ENCODE data around the gene FNDC10. TPM values are rescaled to one million over a fixed set of nuclear protein-coding genes. Genes with fewer than 3 reads are reported as not detected.

FNDC10 gene
- total RNA-seq, 2 donors from 2014 or later = 10.4 to 10.8 TPM

- Histone ChIP-seq H3K4me3 (ENCODE audit: low read length) (no peak overlapping the region), H3K4me1 (ENCODE audit: control insufficient read depth, insufficient read depth, low read length) (no peaks in the 10 kb centered on the region), H3K9me3 (ENCODE audit: control insufficient read depth, low read length) (no peaks in the 10 kb centered on the region), H3K36me3 (ENCODE audit: control insufficient read depth, insufficient read depth, low read length) (no peaks in the 10 kb centered on the region), H3K27me3 (ENCODE audit: control insufficient read depth, insufficient read depth, low read length, poor library complexity, severe bottlenecking) (peaks cover 35% of the 10 kb centered on the region), H3K27ac (ENCODE audit: low read depth, low read length) (no peak overlapping the region), H3K9ac (ENCODE audit: extremely low read depth, low read length, poor library complexity, severe bottlenecking) (no peak overlapping the region)
- no peak for DNase-seq
- Mint-ChIP-seq H3K4me3 (no peak overlapping the region), H3K36me3 (ENCODE audit: low read depth) (no peaks in the 10 kb centered on the region), H3K27ac (no peak overlapping the region), H3K4me1 (peaks cover 5% of the 10 kb centered on the region), H3K9me3 (no peaks in the 10 kb centered on the region), H3K27me3 (ENCODE audit: insufficient read depth) (peaks cover 51% of the 10 kb centered on the region)
- no peak for TF ChIP-seq CTCF (conservative IDR thresholded peaks at IDR 0.05)
- WGBS, 2 experiments (ENCODE audit: insufficient coverage in 1 of 2, insufficient read length in 1 of 2) = 84 to 88% methylated on average over 10 to 22 of the region's 23 CpGs
These were observed 16.5 kb downstream of the FNDC10 start for GRCh38 chr1:1583347-1584010.

GRCh38 chr1:1582585-1583346 is 17.2 kb downstream of the FNDC10 start:
- H3K27me3 ChIP-seq (ENCODE audit: control insufficient read depth, insufficient read depth, low read length, poor library complexity, severe bottlenecking) = peaks cover 38% of the 10 kb centered on the region

GRCh38 chr1:1578371-1578940 is 21.5 kb downstream of the FNDC10 start:
- Mint-ChIP-seq H3K9me3 (no peaks in the 10 kb centered on the region), H3K4me3 (no peak overlapping the region), H3K4me1 (peaks cover 4% of the 10 kb centered on the region), H3K36me3 (ENCODE audit: low read depth) (peaks cover 4% of the 10 kb centered on the region), H3K27me3 (ENCODE audit: insufficient read depth) (peaks cover 37% of the 10 kb centered on the region), H3K27ac (no peak overlapping the region)
- 78 to 90% methylated on average over 8 to 13 of the region's 13 CpGs for WGBS, 2 experiments (ENCODE audit: insufficient coverage in 1 of 2, insufficient read length in 1 of 2)
- Histone ChIP-seq H3K4me1 (ENCODE audit: control insufficient read depth, insufficient read depth, low read length) (no peaks in the 10 kb centered on the region), H3K27ac (ENCODE audit: low read depth, low read length) (no peak overlapping the region), H3K9me3 (ENCODE audit: control insufficient read depth, low read length) (no peaks in the 10 kb centered on the region), H3K4me3 (ENCODE audit: low read length) (no peak overlapping the region), H3K27me3 (ENCODE audit: control insufficient read depth, insufficient read depth, low read length, poor library complexity, severe bottlenecking) (peaks cover 30% of the 10 kb centered on the region), H3K9ac (ENCODE audit: extremely low read depth, low read length, poor library complexity, severe bottlenecking) (no peak overlapping the region), H3K36me3 (ENCODE audit: control insufficient read depth, insufficient read depth, low read length) (no peaks in the 10 kb centered on the region)
- DNase-seq = no peak
- TF ChIP-seq CTCF (conservative IDR thresholded peaks at IDR 0.05) = no peak

More at GRCh38 chr1:1582585-1583346, 17.2 kb downstream of the FNDC10 start:
- H3K9me3 Mint-ChIP-seq = no peaks in the 10 kb centered on the region
- WGBS, 2 experiments (ENCODE audit: insufficient coverage in 1 of 2, insufficient read length in 1 of 2) = 79 to 80% methylated on average over 8 to 9 of the region's 9 CpGs
- DNase-seq = no peak
- Histone ChIP-seq H3K9me3 (ENCODE audit: control insufficient read depth, low read length) (no peaks in the 10 kb centered on the region), H3K36me3 (ENCODE audit: control insufficient read depth, insufficient read depth, low read length) (no peaks in the 10 kb centered on the region), H3K4me3 (ENCODE audit: low read length) (no peak overlapping the region), H3K9ac (ENCODE audit: extremely low read depth, low read length, poor library complexity, severe bottlenecking) (no peak overlapping the region), H3K27ac (ENCODE audit: low read depth, low read length) (no peak overlapping the region), H3K4me1 (ENCODE audit: control insufficient read depth, insufficient read depth, low read length) (no peaks in the 10 kb centered on the region)
- no peak for TF ChIP-seq CTCF (conservative IDR thresholded peaks at IDR 0.05)
- peaks cover 54% of the 10 kb centered on the region for H3K27me3 Mint-ChIP-seq (ENCODE audit: insufficient read depth)
- H3K4me1 Mint-ChIP-seq = peaks cover 5% of the 10 kb centered on the region
- H3K27ac Mint-ChIP-seq = no peak overlapping the region
- no peak overlapping the region for H3K4me3 Mint-ChIP-seq
- H3K36me3 Mint-ChIP-seq (ENCODE audit: low read depth) = no peaks in the 10 kb centered on the region
